GM12865 (cell line): ENCODE data around the gene UNCX.

Experiments
- DNase-seq: peaks from one replicate; pipeline ENCODE4 v3.0.0; 2010; ENCODE audit warnings: low read depth
- H3K4me3 ChIP-seq: 2 replicates; pipeline ENCODE4 v1.5.1; 2011; ENCODE audit warnings: mild to moderate bottlenecking, low read depth, low read length, control low read depth
- TF ChIP-seq, protein P1 (sequence below): IDR thresholded peaks from 2 replicates; pipeline ENCODE4 v1.5.1; 2011; ENCODE audit warnings: low read length, control low read depth, low read depth, inconsistent platforms; ENCODE audit not compliant: insufficient read depth; ENCODE audit errors: missing control alignments

The UNCX gene

GRCh38 chr7:1235501-1236131 is 2.9 kb downstream of the UNCX start:
- TF ChIP-seq, protein P1, sequence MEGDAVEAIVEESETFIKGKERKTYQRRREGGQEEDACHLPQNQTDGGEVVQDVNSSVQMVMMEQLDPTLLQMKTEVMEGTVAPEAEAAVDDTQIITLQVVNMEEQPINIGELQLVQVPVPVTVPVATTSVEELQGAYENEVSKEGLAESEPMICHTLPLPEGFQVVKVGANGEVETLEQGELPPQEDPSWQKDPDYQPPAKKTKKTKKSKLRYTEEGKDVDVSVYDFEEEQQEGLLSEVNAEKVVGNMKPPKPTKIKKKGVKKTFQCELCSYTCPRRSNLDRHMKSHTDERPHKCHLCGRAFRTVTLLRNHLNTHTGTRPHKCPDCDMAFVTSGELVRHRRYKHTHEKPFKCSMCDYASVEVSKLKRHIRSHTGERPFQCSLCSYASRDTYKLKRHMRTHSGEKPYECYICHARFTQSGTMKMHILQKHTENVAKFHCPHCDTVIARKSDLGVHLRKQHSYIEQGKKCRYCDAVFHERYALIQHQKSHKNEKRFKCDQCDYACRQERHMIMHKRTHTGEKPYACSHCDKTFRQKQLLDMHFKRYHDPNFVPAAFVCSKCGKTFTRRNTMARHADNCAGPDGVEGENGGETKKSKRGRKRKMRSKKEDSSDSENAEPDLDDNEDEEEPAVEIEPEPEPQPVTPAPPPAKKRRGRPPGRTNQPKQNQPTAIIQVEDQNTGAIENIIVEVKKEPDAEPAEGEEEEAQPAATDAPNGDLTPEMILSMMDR: no peak
- no peak overlapping the region for H3K4me3 ChIP-seq
- no peak for DNase-seq

GRCh38 chr7:1236132-1236661 is 3.5 kb downstream of the UNCX start:
- no peak overlapping the region for H3K4me3 ChIP-seq
- TF ChIP-seq, protein P1: no peak
- DNase-seq: no peak

- no peak overlapping the region for H3K4me3 ChIP-seq
- TF ChIP-seq, protein P1: no peak
- DNase-seq: no peak
Observed at GRCh38 chr7:1236831-1237701, 4.4 kb downstream of the UNCX start.

DNA sequence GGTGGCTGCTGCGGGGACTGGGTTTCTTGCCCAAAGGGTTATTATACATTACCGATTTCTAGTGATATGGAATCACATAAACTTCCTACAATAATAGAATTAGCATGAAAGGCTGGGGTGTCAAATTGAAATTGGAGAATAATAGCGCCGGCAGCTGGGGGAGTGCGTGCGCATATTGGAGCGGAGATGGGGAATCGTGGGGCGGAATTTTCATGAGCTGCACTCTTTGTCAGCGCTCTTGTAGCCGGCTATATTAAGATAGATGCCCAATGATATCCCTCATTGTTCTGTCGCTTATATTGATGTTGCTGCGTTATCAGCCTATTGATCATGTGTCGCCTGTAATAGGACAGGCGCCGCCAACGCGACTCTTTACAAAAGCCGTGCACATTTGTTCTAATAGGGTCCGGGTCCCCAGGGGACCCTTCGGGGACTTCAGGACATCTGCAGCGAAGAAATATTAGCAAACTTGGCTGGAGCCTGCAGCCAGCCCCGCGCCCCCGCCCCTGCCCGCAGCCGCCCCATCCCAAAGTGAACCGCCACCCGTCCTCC is 5.1 kb downstream of the UNCX start:
- TF ChIP-seq, protein P1: no peak

DNA sequence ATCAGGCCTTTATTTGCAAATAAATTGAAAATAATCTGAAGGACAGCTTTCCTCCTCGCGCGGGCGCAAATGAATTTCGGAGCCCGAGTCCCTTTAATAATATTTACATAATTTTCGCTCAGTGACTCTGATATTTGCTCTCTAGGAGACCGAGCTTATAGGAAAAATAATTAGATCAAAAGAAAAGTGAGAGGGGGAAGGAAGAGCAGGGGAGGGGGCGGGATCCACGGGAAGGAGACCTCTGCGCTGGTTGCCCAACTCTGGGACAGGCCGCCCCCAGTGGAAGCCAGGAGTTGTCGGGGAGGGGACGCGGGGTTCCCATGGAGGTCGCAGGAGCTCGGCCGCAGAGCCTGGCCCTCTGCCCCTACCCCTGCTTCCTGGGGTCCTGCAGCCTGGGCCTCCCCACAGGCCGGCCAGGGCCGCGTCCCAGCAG is 5.8 kb downstream of the UNCX start:
- no peak for DNase-seq
- TF ChIP-seq, protein P1: no peak
- H3K4me3 ChIP-seq: no peak overlapping the region

More for the DNA sequence above, 5.1 kb downstream of the UNCX start:
- no peak overlapping the region for H3K4me3 ChIP-seq
- DNase-seq: no peak

DNA sequence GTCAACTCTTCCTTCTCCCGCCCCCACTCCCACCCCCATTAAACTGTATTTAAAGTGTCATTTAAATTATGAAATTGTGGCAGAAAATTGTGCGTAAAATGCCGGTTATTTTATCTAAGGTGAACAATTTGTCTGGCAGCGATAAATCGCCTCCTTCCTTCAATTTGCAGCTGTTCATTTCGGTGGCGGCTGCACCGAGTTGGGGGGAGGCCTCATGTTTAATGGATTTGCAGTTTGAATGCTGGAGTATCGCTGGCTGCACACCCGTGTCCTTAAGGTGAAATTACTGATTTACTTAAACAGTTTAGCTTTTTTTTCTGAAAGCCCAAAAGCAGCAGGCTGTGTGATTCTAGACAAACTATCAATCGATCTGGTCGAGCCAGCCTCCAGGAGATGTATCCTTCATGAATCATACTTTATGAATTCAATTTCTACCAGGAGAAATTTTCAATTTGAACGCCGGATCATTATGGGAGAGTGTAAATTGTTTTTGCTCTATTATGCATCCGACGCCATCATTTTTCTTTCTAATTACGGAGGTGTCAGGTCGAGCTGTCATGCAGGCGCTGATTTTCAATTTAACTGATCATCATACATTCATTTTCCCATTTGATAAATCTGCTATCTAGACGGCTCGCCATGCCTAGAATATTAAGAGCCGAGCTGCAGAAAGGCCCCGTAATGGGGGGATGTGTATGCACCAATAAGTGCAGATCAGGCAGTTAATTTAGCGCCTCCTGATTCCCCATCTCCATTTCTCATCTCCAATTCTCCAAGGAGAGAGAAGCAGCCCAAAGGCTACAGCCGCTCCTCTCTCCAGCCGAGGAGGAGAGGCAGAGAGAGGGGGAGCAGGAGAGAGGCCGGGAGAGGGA is 6.5 kb downstream of the UNCX start:
- no peak overlapping the region for H3K4me3 ChIP-seq
- TF ChIP-seq, protein P1: no peak

More for the DNA sequence above, 6.5 kb downstream of the UNCX start:
- DNase-seq: no peak
